ENCODE measurements around the gene CENPP.

Gene CENPP

GRCh38 chr9:92488681-92489550 is 163.2 kb downstream of the CENPP start:
- Mint-ChIP-seq H3K9me3 (no peaks in the 10 kb centered on the region), H3K36me3 (ENCODE audit: insufficient read depth) (no peaks in the 10 kb centered on the region), H3K27ac (no peak overlapping the region), H3K4me1 (ENCODE audit: low read depth in 2 of 2) (no peaks in the 10 kb centered on the region), H3K27me3 (no peaks in the 10 kb centered on the region), H3K4me3 (no peak overlapping the region)
- DNase-seq = no peak
- no peak for ATAC-seq (replicated peaks)

- no peak for DNase-seq
- ATAC-seq (replicated peaks) = no peak
- Mint-ChIP-seq H3K27ac (no peak overlapping the region), H3K27me3 (no peaks in the 10 kb centered on the region), H3K36me3 (ENCODE audit: insufficient read depth) (no peaks in the 10 kb centered on the region), H3K9me3 (no peaks in the 10 kb centered on the region), H3K4me1 (ENCODE audit: low read depth in 2 of 2) (no peaks in the 10 kb centered on the region), H3K4me3 (no peak overlapping the region)
Measured at GRCh38 chr9:92492781-92493401, 167.1 kb downstream of the CENPP start.

GRCh38 chr9:92493749-92494387 is 168.1 kb downstream of the CENPP start:
- H3K27ac Mint-ChIP-seq = no peak overlapping the region

GRCh38 chr9:92494856-92495255 is 169.1 kb downstream of the CENPP start:
- H3K4me3 Mint-ChIP-seq = no peak overlapping the region
- H3K27ac Mint-ChIP-seq = no peak overlapping the region
- no peaks in the 10 kb centered on the region for H3K9me3 Mint-ChIP-seq
- H3K27me3 Mint-ChIP-seq = no peaks in the 10 kb centered on the region
- H3K4me1 Mint-ChIP-seq (ENCODE audit: low read depth in 2 of 2) = no peaks in the 10 kb centered on the region
- ATAC-seq (replicated peaks) = no peak
- no peak for DNase-seq
- no peaks in the 10 kb centered on the region for H3K36me3 Mint-ChIP-seq (ENCODE audit: insufficient read depth)

More at GRCh38 chr9:92493749-92494387, 168.1 kb downstream of the CENPP start:
- H3K9me3 Mint-ChIP-seq = no peaks in the 10 kb centered on the region
- DNase-seq = no peak
- no peak overlapping the region for H3K4me3 Mint-ChIP-seq
- H3K4me1 Mint-ChIP-seq (ENCODE audit: low read depth in 2 of 2) = no peaks in the 10 kb centered on the region
- H3K27me3 Mint-ChIP-seq = no peaks in the 10 kb centered on the region
- no peak for ATAC-seq (replicated peaks)
- H3K36me3 Mint-ChIP-seq (ENCODE audit: insufficient read depth) = no peaks in the 10 kb centered on the region

- H3K27me3 Mint-ChIP-seq = no peaks in the 10 kb centered on the region
- no peak for DNase-seq
- H3K9me3 Mint-ChIP-seq = no peaks in the 10 kb centered on the region
- no peak for ATAC-seq (replicated peaks)
- H3K36me3 Mint-ChIP-seq (ENCODE audit: insufficient read depth) = no peaks in the 10 kb centered on the region
- no peak overlapping the region for H3K4me3 Mint-ChIP-seq
- no peak overlapping the region for H3K27ac Mint-ChIP-seq
- H3K4me1 Mint-ChIP-seq (ENCODE audit: low read depth in 2 of 2) = no peaks in the 10 kb centered on the region
Measured at GRCh38 chr9:92496396-92497176, 170.8 kb downstream of the CENPP start.

GRCh38 chr9:92499701-92500100 is 173.9 kb downstream of the CENPP start:
- no peak overlapping the region for H3K4me3 Mint-ChIP-seq
- DNase-seq = no peak

GRCh38 chr9:92500725-92501124 is 175.0 kb downstream of the CENPP start:
- no peaks in the 10 kb centered on the region for H3K27me3 Mint-ChIP-seq
- DNase-seq (no peak), ATAC-seq (replicated peaks) (no peak)
- no peaks in the 10 kb centered on the region for H3K9me3 Mint-ChIP-seq
- H3K4me1 Mint-ChIP-seq (ENCODE audit: low read depth in 2 of 2) = no peaks in the 10 kb centered on the region
- no peaks in the 10 kb centered on the region for H3K36me3 Mint-ChIP-seq (ENCODE audit: insufficient read depth)
- H3K4me3 Mint-ChIP-seq = no peak overlapping the region
- H3K27ac Mint-ChIP-seq = no peak overlapping the region

More at GRCh38 chr9:92499701-92500100, 173.9 kb downstream of the CENPP start:
- no peak for ATAC-seq (replicated peaks)
- H3K36me3 Mint-ChIP-seq (ENCODE audit: insufficient read depth) = no peaks in the 10 kb centered on the region
- H3K9me3 Mint-ChIP-seq = no peaks in the 10 kb centered on the region
- no peaks in the 10 kb centered on the region for H3K4me1 Mint-ChIP-seq (ENCODE audit: low read depth in 2 of 2)
- H3K27ac Mint-ChIP-seq = no peak overlapping the region
- H3K27me3 Mint-ChIP-seq = no peaks in the 10 kb centered on the region

- Mint-ChIP-seq H3K27me3 (no peaks in the 10 kb centered on the region), H3K36me3 (ENCODE audit: insufficient read depth) (no peaks in the 10 kb centered on the region), H3K27ac (no peak overlapping the region), H3K9me3 (no peaks in the 10 kb centered on the region), H3K4me1 (ENCODE audit: low read depth in 2 of 2) (no peaks in the 10 kb centered on the region), H3K4me3 (no peak overlapping the region)
- no peak for DNase-seq
- ATAC-seq (replicated peaks) = no peak
Measured at GRCh38 chr9:92501671-92502393, 176.1 kb downstream of the CENPP start.

GRCh38 chr9:92503156-92503555 is 177.4 kb downstream of the CENPP start:
- Mint-ChIP-seq H3K36me3 (ENCODE audit: insufficient read depth) (no peaks in the 10 kb centered on the region), H3K4me1 (ENCODE audit: low read depth in 2 of 2) (no peaks in the 10 kb centered on the region), H3K4me3 (no peak overlapping the region), H3K27me3 (no peaks in the 10 kb centered on the region), H3K27ac (no peak overlapping the region), H3K9me3 (no peaks in the 10 kb centered on the region)
- DNase-seq (no peak), ATAC-seq (replicated peaks) (no peak)

- DNase-seq = no peak
- Mint-ChIP-seq H3K4me1 (ENCODE audit: low read depth in 2 of 2) (no peaks in the 10 kb centered on the region), H3K36me3 (ENCODE audit: insufficient read depth) (no peaks in the 10 kb centered on the region)
Measured at GRCh38 chr9:92504881-92505280, 179.1 kb downstream of the CENPP start.

GRCh38 chr9:92506184-92506857 is 180.6 kb downstream of the CENPP start:
- Mint-ChIP-seq H3K27ac (no peak overlapping the region), H3K27me3 (no peaks in the 10 kb centered on the region), H3K4me1 (ENCODE audit: low read depth in 2 of 2) (no peaks in the 10 kb centered on the region), H3K9me3 (no peaks in the 10 kb centered on the region), H3K4me3 (no peak overlapping the region), H3K36me3 (ENCODE audit: insufficient read depth) (no peaks in the 10 kb centered on the region)
- no peak for ATAC-seq (replicated peaks)
- no peak for DNase-seq

More at GRCh38 chr9:92504881-92505280, 179.1 kb downstream of the CENPP start:
- Mint-ChIP-seq H3K4me3 (no peak overlapping the region), H3K27me3 (no peaks in the 10 kb centered on the region), H3K27ac (no peak overlapping the region), H3K9me3 (no peaks in the 10 kb centered on the region)
- ATAC-seq (replicated peaks) = no peak

GRCh38 chr9:92507005-92507404 is 181.3 kb downstream of the CENPP start:
- no peak for DNase-seq
- no peak overlapping the region for H3K27ac Mint-ChIP-seq
- H3K36me3 Mint-ChIP-seq (ENCODE audit: insufficient read depth) = no peaks in the 10 kb centered on the region
- no peak for ATAC-seq (replicated peaks)
- no peak overlapping the region for H3K4me3 Mint-ChIP-seq
- no peaks in the 10 kb centered on the region for H3K27me3 Mint-ChIP-seq
- no peaks in the 10 kb centered on the region for H3K4me1 Mint-ChIP-seq (ENCODE audit: low read depth in 2 of 2)
- H3K9me3 Mint-ChIP-seq = no peaks in the 10 kb centered on the region
